Fibroblast of villous mesenchyme (primary cell): Measurements from ENCODE around the gene HCN4. TPM values are rescaled to one million over a fixed set of nuclear protein-coding genes. Genes with fewer than 3 reads are reported as not detected.
A peak's percentile ranks its signal among the peaks of the same experiment; 100 is the strongest.

Experiments
- DNase-seq: peaks from one replicate; pipeline ENCODE4 v3.0.0-alpha.2; 2010; ENCODE audit warnings: low read depth
- H3K4me3 ChIP-seq: 2 replicates; pipeline ENCODE4 v1.5.1; 2011; ENCODE audit warnings: low read depth, mild to moderate bottlenecking, low read length
- total RNA-seq: library from RNA; depleted of rRNA; stranded (reverse); fragments of >200 nt; gene quantifications from 2 replicates; pipeline ENCODE4 v1.2.3, GENCODE V29; 2012
- TF ChIP-seq, protein P1 (sequence below): IDR thresholded peaks from 2 replicates; pipeline ENCODE4 v1.5.1; 2012; ENCODE audit warnings: low read depth, mild to moderate bottlenecking, low read length; ENCODE audit not compliant: insufficient read depth

Gene HCN4
- total RNA-seq, 1 donor, result not detected

DNA sequence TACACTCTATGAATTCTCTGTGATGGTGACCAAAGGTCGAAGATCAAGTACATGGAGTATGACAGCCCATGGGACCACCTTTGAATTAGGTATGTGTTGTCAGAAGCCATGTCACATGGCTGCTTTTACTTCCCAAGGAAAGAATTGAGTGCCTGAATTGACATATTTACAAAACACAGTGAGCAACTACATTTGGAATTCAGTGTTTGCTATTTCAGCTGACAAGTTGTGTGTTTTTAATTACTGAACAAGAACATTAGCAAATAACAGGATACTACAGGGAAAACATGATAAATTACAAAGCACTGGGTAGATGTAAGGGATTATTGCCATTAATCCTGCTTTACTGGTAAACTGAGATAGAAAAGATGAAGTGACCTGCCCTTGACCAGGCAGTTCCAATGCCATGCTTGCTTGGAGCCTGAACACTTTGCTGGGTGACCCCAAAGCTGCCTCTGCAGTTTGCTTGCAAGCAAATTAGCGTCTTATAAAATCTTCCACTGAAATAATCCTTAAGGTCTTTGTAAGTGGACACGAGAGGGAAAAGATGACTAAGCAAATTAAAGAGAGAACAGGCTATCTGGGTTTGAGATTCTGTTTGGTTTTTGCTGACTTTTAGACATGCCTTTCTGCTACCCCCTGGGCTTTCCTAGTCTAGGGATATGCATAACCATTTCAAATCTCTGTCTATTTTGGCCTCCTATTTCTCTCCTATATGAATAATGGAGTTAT is 98.2 kb downstream of the HCN4 start:
- TF ChIP-seq, protein P1, sequence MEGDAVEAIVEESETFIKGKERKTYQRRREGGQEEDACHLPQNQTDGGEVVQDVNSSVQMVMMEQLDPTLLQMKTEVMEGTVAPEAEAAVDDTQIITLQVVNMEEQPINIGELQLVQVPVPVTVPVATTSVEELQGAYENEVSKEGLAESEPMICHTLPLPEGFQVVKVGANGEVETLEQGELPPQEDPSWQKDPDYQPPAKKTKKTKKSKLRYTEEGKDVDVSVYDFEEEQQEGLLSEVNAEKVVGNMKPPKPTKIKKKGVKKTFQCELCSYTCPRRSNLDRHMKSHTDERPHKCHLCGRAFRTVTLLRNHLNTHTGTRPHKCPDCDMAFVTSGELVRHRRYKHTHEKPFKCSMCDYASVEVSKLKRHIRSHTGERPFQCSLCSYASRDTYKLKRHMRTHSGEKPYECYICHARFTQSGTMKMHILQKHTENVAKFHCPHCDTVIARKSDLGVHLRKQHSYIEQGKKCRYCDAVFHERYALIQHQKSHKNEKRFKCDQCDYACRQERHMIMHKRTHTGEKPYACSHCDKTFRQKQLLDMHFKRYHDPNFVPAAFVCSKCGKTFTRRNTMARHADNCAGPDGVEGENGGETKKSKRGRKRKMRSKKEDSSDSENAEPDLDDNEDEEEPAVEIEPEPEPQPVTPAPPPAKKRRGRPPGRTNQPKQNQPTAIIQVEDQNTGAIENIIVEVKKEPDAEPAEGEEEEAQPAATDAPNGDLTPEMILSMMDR, result no peak
- peak; percentile 75 for DNase-seq
- H3K4me3 ChIP-seq, result no peak overlapping the region

Other genes with a start within 250 kb of the HCN4 start
- not detected in 2 replicates for gene REC114, start 74.2 kb upstream of the HCN4 start, total RNA-seq